RWPE2 (cell line): ENCODE measurements around the gene THAP4.

ENCODE experiments used
- ATAC-seq: fragments of 200-7000 bp; cut with Tn5 transposase; 3 replicates; pipeline ENCODE4 v1.9.1; 2021; ENCODE audit warnings: low read depth
- DNase-seq: peaks from one replicate; pipeline ENCODE4 v3.0.0-alpha.2; 2020; ENCODE audit warnings: low spot score
- H3K27ac ChIP-seq: fragments of 450-650 bp; 2 replicates; pipeline ENCODE4 v1.5.1; 2017; ENCODE audit warnings: mild to moderate bottlenecking; ENCODE audit not compliant: poor library complexity, severe bottlenecking
- H3K27me3 ChIP-seq: fragments of 250-450 bp; sonication (Bioruptor Pico); 2 replicates; pipeline ENCODE4 v1.5.1; 2021; ENCODE audit warnings: mild to moderate bottlenecking, moderate library complexity; ENCODE audit not compliant: insufficient read depth, poor library complexity, severe bottlenecking
- H3K36me3 ChIP-seq: fragments of 250-450 bp; sonication (Bioruptor Pico); 2 replicates; pipeline ENCODE4 v1.5.1; 2020; ENCODE audit warnings: low read depth, mild to moderate bottlenecking, moderate library complexity
- H3K4me1 ChIP-seq: fragments of 250-450 bp; sonication (Bioruptor Pico); 2 replicates; pipeline ENCODE4 v1.5.1; 2021; ENCODE audit warnings: mild to moderate bottlenecking, moderate library complexity; ENCODE audit not compliant: insufficient read depth, poor library complexity, severe bottlenecking
- H3K4me3 ChIP-seq: fragments of 250-450 bp; sonication (Bioruptor Pico); 2 replicates; pipeline ENCODE4 v1.5.1; 2021; ENCODE audit warnings: mild to moderate bottlenecking, moderate library complexity; ENCODE audit not compliant: severe bottlenecking
- H3K9me3 ChIP-seq: fragments of 250-450 bp; sonication (Bioruptor Pico); 2 replicates; pipeline ENCODE4 v1.5.1; 2021; ENCODE audit warnings: mild to moderate bottlenecking, moderate library complexity; ENCODE audit not compliant: severe bottlenecking
- TF ChIP-seq, protein P1 (sequence below): fragments of 450-650 bp; IDR thresholded peaks from one replicate; pipeline ENCODE4 v1.5.1; 2017; ENCODE audit warnings: mild to moderate bottlenecking, moderate library complexity; ENCODE audit not compliant: poor library complexity, severe bottlenecking

Gene THAP4, protein sequence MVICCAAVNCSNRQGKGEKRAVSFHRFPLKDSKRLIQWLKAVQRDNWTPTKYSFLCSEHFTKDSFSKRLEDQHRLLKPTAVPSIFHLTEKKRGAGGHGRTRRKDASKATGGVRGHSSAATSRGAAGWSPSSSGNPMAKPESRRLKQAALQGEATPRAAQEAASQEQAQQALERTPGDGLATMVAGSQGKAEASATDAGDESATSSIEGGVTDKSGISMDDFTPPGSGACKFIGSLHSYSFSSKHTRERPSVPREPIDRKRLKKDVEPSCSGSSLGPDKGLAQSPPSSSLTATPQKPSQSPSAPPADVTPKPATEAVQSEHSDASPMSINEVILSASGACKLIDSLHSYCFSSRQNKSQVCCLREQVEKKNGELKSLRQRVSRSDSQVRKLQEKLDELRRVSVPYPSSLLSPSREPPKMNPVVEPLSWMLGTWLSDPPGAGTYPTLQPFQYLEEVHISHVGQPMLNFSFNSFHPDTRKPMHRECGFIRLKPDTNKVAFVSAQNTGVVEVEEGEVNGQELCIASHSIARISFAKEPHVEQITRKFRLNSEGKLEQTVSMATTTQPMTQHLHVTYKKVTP

GRCh38 chr2:241637018-241637794, at the start of gene THAP4, which contains the start of gene ATG4B:
Gene THAP4, minus strand, starts transcription at chr2:241637158. Its CDS starts 141 bp downstream, at chr2:241637017.
Gene ATG4B, plus strand, starts transcription at chr2:241637693. Its CDS starts 22 bp downstream, at chr2:241637715.
- H3K4me1 ChIP-seq = peaks cover 10% of the 10 kb centered on the region
- ATAC-seq (peak; percentile 73), DNase-seq (no peak)
- H3K27me3 ChIP-seq = no peaks in the 10 kb centered on the region
- H3K36me3 ChIP-seq = peaks cover 33% of the 10 kb centered on the region
- H3K9me3 ChIP-seq = no peaks in the 10 kb centered on the region
- TF ChIP-seq, protein P1, sequence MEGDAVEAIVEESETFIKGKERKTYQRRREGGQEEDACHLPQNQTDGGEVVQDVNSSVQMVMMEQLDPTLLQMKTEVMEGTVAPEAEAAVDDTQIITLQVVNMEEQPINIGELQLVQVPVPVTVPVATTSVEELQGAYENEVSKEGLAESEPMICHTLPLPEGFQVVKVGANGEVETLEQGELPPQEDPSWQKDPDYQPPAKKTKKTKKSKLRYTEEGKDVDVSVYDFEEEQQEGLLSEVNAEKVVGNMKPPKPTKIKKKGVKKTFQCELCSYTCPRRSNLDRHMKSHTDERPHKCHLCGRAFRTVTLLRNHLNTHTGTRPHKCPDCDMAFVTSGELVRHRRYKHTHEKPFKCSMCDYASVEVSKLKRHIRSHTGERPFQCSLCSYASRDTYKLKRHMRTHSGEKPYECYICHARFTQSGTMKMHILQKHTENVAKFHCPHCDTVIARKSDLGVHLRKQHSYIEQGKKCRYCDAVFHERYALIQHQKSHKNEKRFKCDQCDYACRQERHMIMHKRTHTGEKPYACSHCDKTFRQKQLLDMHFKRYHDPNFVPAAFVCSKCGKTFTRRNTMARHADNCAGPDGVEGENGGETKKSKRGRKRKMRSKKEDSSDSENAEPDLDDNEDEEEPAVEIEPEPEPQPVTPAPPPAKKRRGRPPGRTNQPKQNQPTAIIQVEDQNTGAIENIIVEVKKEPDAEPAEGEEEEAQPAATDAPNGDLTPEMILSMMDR = no peak
- peak within 1 kb of the TSS; percentile 85 for H3K27ac ChIP-seq
- peak within 1 kb of the TSS; percentile 96 for H3K4me3 ChIP-seq

DNA sequence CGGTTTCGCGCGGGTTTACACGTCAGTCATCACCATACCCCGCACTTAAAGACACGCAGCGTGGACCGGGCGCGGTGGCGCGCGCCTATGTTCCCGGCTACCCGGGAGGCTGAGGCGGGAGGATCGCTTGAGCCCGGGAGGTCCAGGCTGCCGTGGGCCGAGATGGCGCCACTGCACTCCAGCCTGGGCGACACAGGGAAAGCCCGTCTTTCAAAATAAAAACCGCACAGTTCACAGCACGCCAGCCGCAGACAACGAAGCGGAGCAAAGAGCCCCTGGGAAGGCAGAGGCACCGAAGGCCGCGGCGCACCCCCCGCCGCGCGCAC, 49.3 kb upstream of the THAP4 start:
- ATAC-seq = no peak; the same call in 2 of the 3 replicates
- peaks cover 6% of the 10 kb centered on the region for H3K4me1 ChIP-seq
- H3K27ac ChIP-seq = peak overlapping the region; percentile 67
- peaks cover 59% of the 10 kb centered on the region for H3K36me3 ChIP-seq
- H3K27me3 ChIP-seq = no peaks in the 10 kb centered on the region
- TF ChIP-seq, protein P1 = no peak
- H3K4me3 ChIP-seq = peak overlapping the region; percentile 86
- no peak for DNase-seq
- no peaks in the 10 kb centered on the region for H3K9me3 ChIP-seq

DNA sequence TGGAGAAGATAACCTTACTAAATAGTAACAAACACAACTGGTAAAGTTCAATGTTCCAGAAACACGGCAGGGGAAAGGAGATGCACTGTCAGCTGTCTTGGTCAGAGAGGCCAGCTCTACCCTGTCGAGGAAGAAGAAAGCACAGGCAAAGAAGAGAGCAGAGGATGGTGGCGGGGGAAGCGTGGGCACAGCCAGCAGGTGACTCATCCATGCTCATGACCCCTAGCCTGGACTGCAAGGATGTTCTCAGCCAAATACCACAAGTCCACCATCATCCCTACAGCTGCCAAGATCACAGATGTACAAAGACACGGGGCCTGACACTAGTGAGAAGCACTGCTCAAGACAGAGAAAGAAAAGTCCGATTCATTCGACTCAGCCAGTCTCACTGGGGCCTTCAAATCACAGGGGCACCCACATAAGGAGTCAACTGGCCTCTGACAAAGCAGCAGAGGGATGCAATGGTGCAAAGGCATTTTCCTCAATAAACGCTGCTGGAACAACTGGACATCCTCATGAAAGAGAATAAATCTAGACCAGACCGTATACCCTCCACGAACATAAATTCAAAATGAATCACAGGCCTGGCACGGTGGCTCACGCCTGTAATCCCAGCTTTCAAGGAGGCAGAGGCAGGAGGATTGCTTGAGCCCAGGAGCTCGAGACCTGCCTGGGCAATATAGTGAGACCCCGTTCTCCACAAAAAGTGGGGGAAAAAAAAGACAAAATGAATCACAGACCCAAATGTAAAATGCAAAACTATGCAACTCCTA, 44.1 kb upstream of the THAP4 start:
- TF ChIP-seq, protein P1 = no peak

GRCh38 chr2:241680044-241680443, 43.1 kb upstream of the THAP4 start:
- Histone ChIP-seq H3K27me3 (no peaks in the 10 kb centered on the region), H3K4me1 (peaks cover 4% of the 10 kb centered on the region), H3K27ac (no peak overlapping the region), H3K36me3 (peaks cover 85% of the 10 kb centered on the region), H3K4me3 (no peak overlapping the region), H3K9me3 (no peaks in the 10 kb centered on the region)
- ATAC-seq (no peak), DNase-seq (no peak)
- TF ChIP-seq, protein P1 = no peak

More for the DNA sequence above, 44.1 kb upstream of the THAP4 start:
- Histone ChIP-seq H3K36me3 (peaks cover 92% of the 10 kb centered on the region), H3K9me3 (no peaks in the 10 kb centered on the region), H3K27me3 (no peaks in the 10 kb centered on the region), H3K4me1 (peaks cover 4% of the 10 kb centered on the region), H3K27ac (no peak overlapping the region), H3K4me3 (no peak overlapping the region)
- ATAC-seq (peak; percentile 65), DNase-seq (no peak)
